ENCODE results near the gene AGPAT3.

DNA sequence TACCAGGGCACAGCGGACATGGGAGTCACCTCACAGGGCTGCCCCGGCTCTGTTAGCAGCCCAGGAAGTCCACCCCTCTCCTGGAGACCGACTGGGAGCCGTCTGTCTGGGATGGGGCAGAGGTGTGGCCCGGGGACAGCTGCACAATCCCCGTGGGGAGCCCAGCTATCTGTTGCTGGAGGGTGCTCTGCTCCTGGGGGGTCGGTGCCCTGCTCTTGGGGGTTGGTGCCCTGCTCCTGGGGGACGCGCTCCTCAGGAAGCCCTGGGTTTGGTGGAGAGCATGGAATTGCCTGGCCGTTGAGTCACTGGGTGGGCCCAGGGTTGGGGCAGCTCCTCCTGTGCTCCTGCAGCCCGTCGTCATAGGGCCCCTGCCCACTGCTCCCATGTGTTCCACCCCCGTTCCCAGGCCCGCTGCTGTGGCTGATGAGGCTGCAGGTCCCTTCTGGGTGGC is 39.3 kb downstream of the AGPAT3 start:
- TF ChIP-seq, protein P1, sequence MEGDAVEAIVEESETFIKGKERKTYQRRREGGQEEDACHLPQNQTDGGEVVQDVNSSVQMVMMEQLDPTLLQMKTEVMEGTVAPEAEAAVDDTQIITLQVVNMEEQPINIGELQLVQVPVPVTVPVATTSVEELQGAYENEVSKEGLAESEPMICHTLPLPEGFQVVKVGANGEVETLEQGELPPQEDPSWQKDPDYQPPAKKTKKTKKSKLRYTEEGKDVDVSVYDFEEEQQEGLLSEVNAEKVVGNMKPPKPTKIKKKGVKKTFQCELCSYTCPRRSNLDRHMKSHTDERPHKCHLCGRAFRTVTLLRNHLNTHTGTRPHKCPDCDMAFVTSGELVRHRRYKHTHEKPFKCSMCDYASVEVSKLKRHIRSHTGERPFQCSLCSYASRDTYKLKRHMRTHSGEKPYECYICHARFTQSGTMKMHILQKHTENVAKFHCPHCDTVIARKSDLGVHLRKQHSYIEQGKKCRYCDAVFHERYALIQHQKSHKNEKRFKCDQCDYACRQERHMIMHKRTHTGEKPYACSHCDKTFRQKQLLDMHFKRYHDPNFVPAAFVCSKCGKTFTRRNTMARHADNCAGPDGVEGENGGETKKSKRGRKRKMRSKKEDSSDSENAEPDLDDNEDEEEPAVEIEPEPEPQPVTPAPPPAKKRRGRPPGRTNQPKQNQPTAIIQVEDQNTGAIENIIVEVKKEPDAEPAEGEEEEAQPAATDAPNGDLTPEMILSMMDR (IDR thresholded peaks at IDR 0.05) = no peak
- TF ChIP-seq POLR2AphosphoS5 (IDR thresholded peaks at IDR 0.05) = no peak

All from suprapubic skin (tissue), 3 donors.